Breast epithelium (tissue), 4 donors: Measurements from ENCODE around the gene FAM163B. TPM values are rescaled to one million over a fixed set of nuclear protein-coding genes. Genes with fewer than 3 reads are reported as not detected.

Source experiments
- DNase-seq, 2 donors: peaks; one replicate each; pipeline ENCODE4 v3.0.0-alpha.2; 2019; ENCODE audit warnings: low spot score in 2 of 2
- H3K27ac ChIP-seq, 2 donors: fragments of 200-600 bp; sonication (generic) in 1 of 2; one replicate each; pipeline ENCODE4 v1.5.1; 2016 to 2019; ENCODE audit warnings: mild to moderate bottlenecking in 1 of 2
- H3K27me3 ChIP-seq, 2 donors: fragments of 200-600 bp; sonication (generic) in 1 of 2; one replicate each; pipeline versions ENCODE4 v1.5.1 to v1.6.0; 2017 to 2019; ENCODE audit warnings: control low read depth in 1 of 2, mild to moderate bottlenecking in 1 of 2
- H3K36me3 ChIP-seq: fragments of 200-600 bp; one replicate; pipeline ENCODE4 v1.5.1; 2019
- H3K4me1 ChIP-seq, 2 donors: fragments of 200-600 bp; sonication (generic); one replicate each; pipeline ENCODE4 v1.5.1; 2016 to 2019; ENCODE audit warnings: control low read depth in 1 of 2
- H3K4me3 ChIP-seq, 3 donors: fragments of 200-600 bp; sonication (generic); 1 replicate in 2 of 3; 2 replicates in 1 of 3; pipeline ENCODE4 v1.5.1; 2016 to 2019; ENCODE audit warnings: mild to moderate bottlenecking in 3 of 3, moderate library complexity in 2 of 3
- H3K9me3 ChIP-seq, 2 donors: fragments of 200-600 bp; sonication (generic) in 1 of 2; one replicate each; pipeline ENCODE4 v1.5.1; 2016 to 2019; ENCODE audit warnings: control low read depth in 1 of 2
- POLR2A ChIP-seq: fragments of 450-650 bp; IDR thresholded peaks from one replicate; pipeline ENCODE4 v1.6.1; 2016; ENCODE audit warnings: antibody characterized with exemption, mild to moderate bottlenecking, moderate library complexity
- POLR2AphosphoS5 ChIP-seq, 3 donors: sonication (generic); formaldehyde crosslinking; IDR thresholded peaks; one replicate each; pipeline ENCODE4 v1.6.1; 2017; ENCODE audit warnings: antibody characterized with exemption in 3 of 3
- intact Hi-C: fragments of 100-400 bp; cut with DNase I; formaldehyde crosslinking; loops from one replicate; pipeline ENCODE4 v1.15.1; 2023; ENCODE audit warnings: low total_unique reads
- total RNA-seq, 3 donors: library from RNA; depleted of rRNA; stranded (reverse); fragments of >200 nt; gene quantifications; one replicate each; pipeline ENCODE4 v1.1.0, GENCODE V29; 2016
- TF ChIP-seq, protein P1 (sequence below), 3 donors: fragments of 450-650 bp; IDR thresholded peaks; one replicate each; pipeline ENCODE4 v1.5.1; 2016 to 2017; ENCODE audit warnings: antibody characterized with exemption in 3 of 3, mild to moderate bottlenecking in 3 of 3, moderate library complexity in 3 of 3

Gene FAM163B
- total RNA-seq, 3 donors from 2014 or later: not detected

DNA sequence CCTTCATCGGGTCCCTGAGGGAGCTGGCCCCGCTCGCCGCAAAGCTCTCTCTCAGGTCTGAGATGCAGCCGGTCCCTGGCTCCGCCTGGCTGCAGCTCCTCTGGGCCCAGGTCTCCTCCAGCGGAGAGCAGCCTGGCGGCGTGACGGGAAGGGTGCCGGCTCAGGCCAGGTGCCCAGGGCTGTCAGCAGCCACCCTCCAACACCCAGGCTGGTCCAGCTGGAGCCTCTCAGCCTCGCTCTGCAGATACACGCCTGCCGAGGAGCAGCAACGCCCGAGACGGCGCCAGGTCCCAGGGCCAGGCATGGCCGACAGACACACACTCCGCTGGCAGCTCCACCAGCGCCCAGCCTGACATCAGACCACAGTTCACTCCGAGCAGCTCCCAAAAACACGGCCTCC is 25.6 kb downstream of the FAM163B start:
- Histone ChIP-seq H3K27me3 (peaks cover 4 to 49% of the 10 kb centered on the region in 2 donors), H3K4me3 (no peak overlapping the region), H3K4me1 (no peaks in the 10 kb centered on the region), H3K9me3 (no peaks in the 10 kb centered on the region), H3K27ac (no peak overlapping the region), H3K36me3 (no peaks in the 10 kb centered on the region)
- DNase-seq: no peak
- TF ChIP-seq POLR2A (no peak), POLR2AphosphoS5 (IDR thresholded peaks at IDR 0.05) (no peak)
- TF ChIP-seq, protein P1, sequence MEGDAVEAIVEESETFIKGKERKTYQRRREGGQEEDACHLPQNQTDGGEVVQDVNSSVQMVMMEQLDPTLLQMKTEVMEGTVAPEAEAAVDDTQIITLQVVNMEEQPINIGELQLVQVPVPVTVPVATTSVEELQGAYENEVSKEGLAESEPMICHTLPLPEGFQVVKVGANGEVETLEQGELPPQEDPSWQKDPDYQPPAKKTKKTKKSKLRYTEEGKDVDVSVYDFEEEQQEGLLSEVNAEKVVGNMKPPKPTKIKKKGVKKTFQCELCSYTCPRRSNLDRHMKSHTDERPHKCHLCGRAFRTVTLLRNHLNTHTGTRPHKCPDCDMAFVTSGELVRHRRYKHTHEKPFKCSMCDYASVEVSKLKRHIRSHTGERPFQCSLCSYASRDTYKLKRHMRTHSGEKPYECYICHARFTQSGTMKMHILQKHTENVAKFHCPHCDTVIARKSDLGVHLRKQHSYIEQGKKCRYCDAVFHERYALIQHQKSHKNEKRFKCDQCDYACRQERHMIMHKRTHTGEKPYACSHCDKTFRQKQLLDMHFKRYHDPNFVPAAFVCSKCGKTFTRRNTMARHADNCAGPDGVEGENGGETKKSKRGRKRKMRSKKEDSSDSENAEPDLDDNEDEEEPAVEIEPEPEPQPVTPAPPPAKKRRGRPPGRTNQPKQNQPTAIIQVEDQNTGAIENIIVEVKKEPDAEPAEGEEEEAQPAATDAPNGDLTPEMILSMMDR (IDR thresholded peaks at IDR 0.05): no peak
- intact Hi-C loops: no loop called here

DNA sequence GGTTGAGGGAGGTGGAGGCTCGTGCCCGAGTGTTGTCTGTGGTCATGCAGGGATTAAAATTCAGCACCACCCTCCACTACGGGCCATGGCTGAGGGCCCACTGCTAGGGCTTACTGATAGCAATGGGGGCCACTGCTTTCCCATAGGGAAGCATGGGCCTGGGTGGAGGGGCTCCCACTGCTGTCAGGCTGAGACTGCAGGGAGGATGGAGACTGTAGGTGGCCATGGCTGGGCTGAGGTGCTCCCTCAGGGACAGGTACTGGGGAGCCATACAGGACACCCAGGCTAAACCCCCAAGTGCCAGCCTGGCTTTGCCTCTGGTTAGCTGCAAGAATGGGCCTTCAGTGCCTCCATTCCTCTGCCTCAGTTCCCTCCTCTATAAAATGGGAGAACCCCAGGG is 26.1 kb downstream of the FAM163B start:
- intact Hi-C loops: no loop called here
- Histone ChIP-seq H3K4me3 (no peak overlapping the region), H3K27me3 (peaks cover 4 to 49% of the 10 kb centered on the region in 2 donors), H3K9me3 (no peaks in the 10 kb centered on the region), H3K4me1 (no peaks in the 10 kb centered on the region), H3K27ac (no peak overlapping the region), H3K36me3 (no peaks in the 10 kb centered on the region)
- DNase-seq: no peak
- TF ChIP-seq, protein P1 (IDR thresholded peaks at IDR 0.05): no peak
- TF ChIP-seq POLR2A (no peak), POLR2AphosphoS5 (IDR thresholded peaks at IDR 0.05) (no peak)

DNA sequence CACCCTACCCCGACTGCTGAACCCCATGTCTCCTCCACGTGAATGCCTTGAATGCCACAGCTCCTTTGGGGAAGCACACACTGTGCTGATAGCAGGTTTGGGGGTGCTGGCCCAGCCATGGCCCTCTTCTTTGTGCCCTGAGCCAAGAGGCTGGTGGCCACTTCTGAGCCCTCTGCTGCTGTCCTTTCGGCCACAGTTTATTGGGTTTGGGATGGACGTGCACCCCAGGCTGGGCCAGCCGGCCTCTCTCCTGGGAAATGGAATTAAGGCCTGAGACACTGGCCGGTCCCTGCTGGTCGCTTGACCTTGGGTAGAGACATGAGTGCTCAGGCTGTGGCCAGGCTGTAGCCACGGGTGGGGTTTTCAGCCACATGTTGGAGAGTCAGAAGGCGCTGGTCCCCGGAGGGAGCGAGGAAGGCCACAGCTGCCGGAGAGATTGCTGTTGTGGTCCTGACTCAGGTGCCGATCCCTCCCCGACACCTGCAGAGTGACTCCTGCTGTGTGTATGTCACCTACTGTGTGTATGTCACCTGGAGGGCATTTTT is 26.6 kb downstream of the FAM163B start:
- Histone ChIP-seq H3K36me3 (no peaks in the 10 kb centered on the region), H3K27ac (no peak overlapping the region), H3K4me1 (no peaks in the 10 kb centered on the region), H3K9me3 (no peaks in the 10 kb centered on the region), H3K27me3 (peaks cover 4 to 49% of the 10 kb centered on the region in 2 donors), H3K4me3 (no peak overlapping the region)
- DNase-seq: no peak
- intact Hi-C loops: no loop called here
- TF ChIP-seq POLR2AphosphoS5 (IDR thresholded peaks at IDR 0.05): no peak
- TF ChIP-seq, protein P1 (IDR thresholded peaks at IDR 0.05): no peak
- no peak for TF ChIP-seq POLR2A

DNA sequence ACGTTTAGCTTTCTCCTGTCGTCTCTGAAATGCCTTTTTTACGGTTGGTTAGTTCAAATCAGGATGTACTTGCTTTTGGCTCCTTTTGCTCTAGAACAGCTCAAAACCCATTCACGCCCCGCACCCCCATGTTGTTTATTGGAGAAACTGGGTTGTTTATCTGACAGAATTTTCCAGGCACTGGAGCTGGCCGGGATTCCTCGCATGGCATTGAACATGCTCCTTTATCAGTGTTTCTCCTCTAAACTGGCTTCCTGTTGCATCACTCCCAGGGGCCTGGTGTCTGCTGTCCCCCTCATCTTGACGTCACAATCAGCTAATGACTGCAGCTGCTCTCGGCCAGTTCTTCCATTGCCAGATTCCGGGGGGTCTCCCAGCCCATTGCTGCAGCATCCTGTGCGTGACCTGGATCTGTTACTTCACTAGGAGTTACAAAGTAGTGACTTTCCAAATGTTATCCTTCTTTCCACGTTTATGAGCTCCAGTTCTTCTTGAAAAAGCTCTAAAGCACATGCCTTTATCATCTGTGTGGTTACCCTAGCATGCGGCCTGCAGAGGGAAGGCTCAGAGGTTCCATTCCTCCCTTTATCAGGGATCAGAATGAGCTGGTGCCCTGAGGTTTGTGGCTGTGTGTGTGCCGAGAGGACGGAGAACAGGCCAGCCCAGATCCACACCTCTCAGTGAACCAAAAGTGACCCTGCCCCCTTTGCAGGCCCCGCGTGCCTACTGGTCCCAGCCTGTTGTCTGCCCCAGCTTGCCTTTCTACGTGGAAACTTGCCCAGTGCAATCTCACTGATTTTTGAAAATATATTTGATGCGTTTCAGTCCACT is 27.5 kb downstream of the FAM163B start:
- TF ChIP-seq POLR2A: no peak
- TF ChIP-seq POLR2AphosphoS5 (IDR thresholded peaks at IDR 0.05): no peak
- TF ChIP-seq, protein P1 (IDR thresholded peaks at IDR 0.05): no peak
- no peak for DNase-seq
- Histone ChIP-seq H3K4me1 (peaks cover 0 to 3% of the 10 kb centered on the region in 2 donors), H3K27me3 (peaks cover 4 to 42% of the 10 kb centered on the region in 2 donors), H3K27ac (no peak overlapping the region), H3K4me3 (no peak overlapping the region), H3K36me3 (no peaks in the 10 kb centered on the region), H3K9me3 (no peaks in the 10 kb centered on the region)
- intact Hi-C loops: no loop called here

DNA sequence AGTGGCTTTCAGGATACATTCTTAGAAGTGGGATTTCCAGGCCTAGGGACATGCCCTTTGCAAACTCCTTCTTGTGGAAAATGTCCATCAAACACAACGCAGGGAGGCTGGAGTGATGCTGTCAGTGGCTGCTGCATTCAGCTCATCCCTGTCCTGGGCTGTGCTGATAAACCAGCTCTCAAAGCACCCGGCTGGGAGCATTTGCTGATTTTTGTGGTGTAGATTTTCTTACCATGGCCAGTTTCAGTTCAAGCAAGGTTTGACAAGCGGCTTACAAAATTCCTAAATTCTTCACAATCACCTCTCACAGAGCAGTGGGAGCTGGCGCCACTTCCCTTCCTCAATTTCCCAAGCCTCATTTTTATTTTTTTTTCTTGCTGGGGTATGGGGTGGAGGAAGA is 28.2 kb downstream of the FAM163B start:
- DNase-seq: no peak
- Histone ChIP-seq H3K4me1 (peaks cover 0 to 3% of the 10 kb centered on the region in 2 donors), H3K4me3 (no peak overlapping the region), H3K27me3 (peaks cover 4 to 39% of the 10 kb centered on the region in 2 donors), H3K9me3 (no peaks in the 10 kb centered on the region), H3K36me3 (no peaks in the 10 kb centered on the region), H3K27ac (no peak overlapping the region)
- intact Hi-C loops: no loop called here
- no peak for TF ChIP-seq POLR2A
- no peak for TF ChIP-seq POLR2AphosphoS5 (IDR thresholded peaks at IDR 0.05)
- TF ChIP-seq, protein P1 (IDR thresholded peaks at IDR 0.05): no peak
